ENCODE measurements around the gene NRP1. TPM values are rescaled to one million over a fixed set of nuclear protein-coding genes. Genes with fewer than 3 reads are reported as not detected.

NRP1 gene
- total and polyA plus RNA-seq, 2 of the 8 experiments (the other 6 are each of a cell fraction or from before 2014, with no cell fraction given), result 1.2 to 2.1 TPM

DNA sequence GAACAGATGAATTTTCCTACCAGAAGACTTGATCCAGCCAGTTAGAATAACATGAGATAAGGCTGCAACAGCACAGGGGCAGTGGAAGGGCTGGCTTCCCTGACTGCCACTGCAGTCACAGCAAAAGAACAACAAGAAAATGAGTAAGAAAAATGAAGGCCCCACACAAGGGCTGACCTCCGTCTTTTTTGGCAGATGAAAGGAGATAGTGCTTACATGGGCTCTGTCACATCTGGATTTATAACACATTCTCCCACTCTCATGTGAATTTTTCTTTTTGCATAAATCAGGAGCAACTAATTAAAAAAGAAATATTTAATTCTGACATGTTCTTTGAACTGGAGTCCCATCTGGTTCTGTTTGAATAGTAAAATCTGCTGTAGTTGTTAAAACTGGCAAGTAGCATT, 99.6 kb downstream of the NRP1 start:
- H3K27me3 ChIP-seq (replicated peaks in 1 of 4; ENCODE audit: control insufficient read depth in 3 of 4, extremely low read depth in 1 of 4, insufficient read depth in 3 of 4, low read length in 3 of 4), result no peaks in the 10 kb centered on the region
- no peak overlapping the region for H4K91ac ChIP-seq (replicated peaks; ENCODE audit: insufficient read length, low read length)
- no peak overlapping the region for H3K4ac ChIP-seq (replicated peaks; ENCODE audit: insufficient read length, low read depth, low read length)
- no peak overlapping the region for H4K8ac ChIP-seq (ENCODE audit: extremely low read depth, insufficient read depth, low read length)
- H3K4me3 ChIP-seq (ENCODE audit: extremely low read depth in 1 of 4, insufficient read depth in 2 of 4, low read depth in 3 of 4, low read length in 4 of 4), result no peak overlapping the region
- H3K4me2 ChIP-seq (ENCODE audit: insufficient read depth in 1 of 2, low read depth in 2 of 2, low read length in 2 of 2), result no peak overlapping the region
- no peak overlapping the region for H4K5ac ChIP-seq (ENCODE audit: insufficient read length, low read depth, low read length)
- DNase-seq (ENCODE audit: low read depth in 1 of 2, low spot score in 2 of 2) (no peak), FAIRE-seq (no peak)
- no peak overlapping the region for H3K9ac ChIP-seq (replicated peaks in 1 of 4; ENCODE audit: extremely low read depth in 1 of 4, low read depth in 3 of 4, low read length in 3 of 4)
- H2AFZ ChIP-seq (ENCODE audit: low read length), result no peak overlapping the region
- no peaks in the 10 kb centered on the region for H3K9me3 ChIP-seq (ENCODE audit: insufficient read depth in 2 of 2, low read depth in 1 of 2, low read length in 1 of 2)
- no peaks in the 10 kb centered on the region for H3K79me1 ChIP-seq (ENCODE audit: low read depth, low read length)
- no peak overlapping the region for H3K23ac ChIP-seq (ENCODE audit: insufficient read length)
- no peak overlapping the region for H3K56ac ChIP-seq (replicated peaks; ENCODE audit: insufficient read length, low read depth, low read length)
- no peaks in the 10 kb centered on the region for H4K20me1 ChIP-seq (replicated peaks in 1 of 2; ENCODE audit: control insufficient read depth in 1 of 2, insufficient read depth in 2 of 2, low read length in 2 of 2)
- no peak overlapping the region for H3K18ac ChIP-seq (ENCODE audit: extremely low read depth, low read length)
- no peak overlapping the region for H3K27ac ChIP-seq (ENCODE audit: low read depth, low read length)
- no peak overlapping the region for H2BK20ac ChIP-seq (ENCODE audit: low read length)
- no peak overlapping the region for H2BK120ac ChIP-seq (replicated peaks; ENCODE audit: low read depth, low read length)
- no peak overlapping the region for H2BK12ac ChIP-seq (ENCODE audit: low read depth, low read length)
- H3K36me3 ChIP-seq (ENCODE audit: control insufficient read depth in 2 of 4, insufficient read depth in 4 of 4, low read length in 3 of 4), result no peaks in the 10 kb centered on the region
- no peak overlapping the region for H3K14ac ChIP-seq (ENCODE audit: insufficient read length)
- no peaks in the 10 kb centered on the region; the same call in 1 of the 2 replicates for H3K23me2 ChIP-seq (ENCODE audit: low read depth, low read length)
- no peak for TF ChIP-seq EP300 (IDR thresholded peaks at IDR 0.05; ENCODE audit: borderline replicate concordance in 1 of 2, low read depth in 2 of 2, low read length in 2 of 2)
- TF ChIP-seq BCL11A (IDR thresholded peaks at IDR 0.05; ENCODE audit: low read depth in 2 of 2, low read length in 2 of 2), result no peak
- TF ChIP-seq RNF2 (IDR thresholded peaks at IDR 0.05; ENCODE audit: borderline replicate concordance, low read depth, low read length, missing control alignments, poor library complexity, severe bottlenecking), result no peak
- WGBS, 2 experiments (ENCODE audit: extremely low coverage in 1 of 2, insufficient coverage in 1 of 2, insufficient read length in 1 of 2, insufficient replicate concordance in 2 of 2, low coverage in 1 of 2, low lambda C conversion rate in 2 of 2, missing lambda C conversion rate in 1 of 2), result 76% methylated on average over 1 of the region's 1 CpG; no CpG with 5 or more reads in 1 of the 2 experiments
- no peak overlapping the region for H2BK5ac ChIP-seq (ENCODE audit: low read depth, low read length)
- ChIA-PET CTCF (ENCODE audit: partially characterized antibody) (interaction anchor here (0.6 kb wide), 1 partner anchor 75 kb away, joined by 4 read pairs; no protein-coding TSS in a partner anchor), POLR2A (ENCODE audit: partially characterized antibody) (no interaction called here)
- no peak overlapping the region for H2AK5ac ChIP-seq (ENCODE audit: low read depth, low read length)
- no peaks in the 10 kb centered on the region for H3K79me2 ChIP-seq (ENCODE audit: control insufficient read depth in 1 of 2, insufficient read depth in 2 of 2, low read length in 2 of 2)
- H3K4me1 ChIP-seq (replicated peaks in 1 of 4; ENCODE audit: control insufficient read depth in 3 of 4, insufficient read depth in 4 of 4, low read length in 3 of 4), result no peaks in the 10 kb centered on the region
- no peak overlapping the region for H2BK15ac ChIP-seq (ENCODE audit: low read length)
